Esophagus muscularis mucosa (tissue), 3 donors: Measurements from ENCODE around the gene GRIA4.

Experiments used
- POLR2AphosphoS5 ChIP-seq, 2 donors: sonication (generic); formaldehyde crosslinking; IDR thresholded peaks; one replicate each; pipeline ENCODE4 v1.6.1; 2017; ENCODE audit warnings: antibody characterized with exemption in 2 of 2
- TF ChIP-seq, protein P1 (sequence below), 3 experiments: fragments of 200-600 bp in 2 of 3; fragments of 450-650 bp in 1 of 3; sonication (generic) in 2 of 3; IDR thresholded peaks; one replicate each; pipeline ENCODE4 v1.5.1; 2017 to 2019; ENCODE audit warnings: antibody characterized with exemption in 3 of 3, mild to moderate bottlenecking in 2 of 3, moderate library complexity in 1 of 3

DNA sequence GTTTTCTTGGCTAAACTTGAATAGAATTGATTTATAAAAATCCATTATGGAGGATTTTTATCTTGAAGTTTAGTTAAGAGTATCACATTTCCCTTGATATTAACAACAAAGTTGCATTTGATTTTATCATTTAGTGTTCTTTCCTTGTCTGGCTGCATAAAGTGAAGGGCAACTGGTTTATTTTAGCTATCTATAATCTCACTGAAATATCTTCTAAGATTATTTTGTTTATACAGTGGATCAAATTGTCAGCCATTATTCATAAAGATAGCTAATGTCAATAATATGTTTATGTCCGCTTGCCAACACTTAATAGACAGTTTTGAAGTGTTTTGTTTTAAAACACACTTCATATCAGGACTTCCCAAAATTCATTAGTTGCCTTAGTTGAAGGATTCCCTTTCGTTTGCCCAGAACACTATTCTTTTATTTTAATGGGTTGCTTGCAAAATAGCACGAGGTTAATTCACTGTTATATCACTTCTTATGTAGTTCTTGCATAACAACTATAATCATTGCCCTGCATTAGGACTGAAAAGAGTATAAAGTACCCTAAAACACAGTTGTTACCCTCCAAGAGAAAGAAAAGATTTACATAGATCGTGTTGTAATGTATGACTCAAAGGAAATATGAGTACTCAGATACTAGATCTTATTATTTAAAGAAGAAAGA, 339.2 kb downstream of the GRIA4 start:
- no peak for TF ChIP-seq POLR2AphosphoS5 (IDR thresholded peaks at IDR 0.05)
- TF ChIP-seq, protein P1, sequence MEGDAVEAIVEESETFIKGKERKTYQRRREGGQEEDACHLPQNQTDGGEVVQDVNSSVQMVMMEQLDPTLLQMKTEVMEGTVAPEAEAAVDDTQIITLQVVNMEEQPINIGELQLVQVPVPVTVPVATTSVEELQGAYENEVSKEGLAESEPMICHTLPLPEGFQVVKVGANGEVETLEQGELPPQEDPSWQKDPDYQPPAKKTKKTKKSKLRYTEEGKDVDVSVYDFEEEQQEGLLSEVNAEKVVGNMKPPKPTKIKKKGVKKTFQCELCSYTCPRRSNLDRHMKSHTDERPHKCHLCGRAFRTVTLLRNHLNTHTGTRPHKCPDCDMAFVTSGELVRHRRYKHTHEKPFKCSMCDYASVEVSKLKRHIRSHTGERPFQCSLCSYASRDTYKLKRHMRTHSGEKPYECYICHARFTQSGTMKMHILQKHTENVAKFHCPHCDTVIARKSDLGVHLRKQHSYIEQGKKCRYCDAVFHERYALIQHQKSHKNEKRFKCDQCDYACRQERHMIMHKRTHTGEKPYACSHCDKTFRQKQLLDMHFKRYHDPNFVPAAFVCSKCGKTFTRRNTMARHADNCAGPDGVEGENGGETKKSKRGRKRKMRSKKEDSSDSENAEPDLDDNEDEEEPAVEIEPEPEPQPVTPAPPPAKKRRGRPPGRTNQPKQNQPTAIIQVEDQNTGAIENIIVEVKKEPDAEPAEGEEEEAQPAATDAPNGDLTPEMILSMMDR (IDR thresholded peaks at IDR 0.05) = no peak
